Endothelial cell of umbilical vein (primary cell): Measurements from ENCODE around the gene SPPL2C. TPM values are rescaled to one million over a fixed set of nuclear protein-coding genes. Genes with fewer than 3 reads are reported as not detected.

ENCODE experiments used
- BruUV-seq: library from RNA; stranded (reverse); fragments of 400-500 nt; replicated peaks from 2 replicates; lab custom pipeline; 2021; lab: Mats Ljungman, UMichigan
- CTCF ChIA-PET: fragments of 300-600, 350-600 bp; sonication (Branson Sonifier 250); formaldehyde crosslinking; loops from one replicate; lab custom pipeline; 2021; ENCODE audit warnings: antibody characterized with exemption, inconsistent platforms; lab: Charles Lee
- POLR2A ChIA-PET: fragments of 300-600, 350-600 bp; sonication (Branson Sonifier 250); formaldehyde crosslinking; loops from one replicate; lab custom pipeline; 2021; ENCODE audit warnings: antibody characterized with exemption, inconsistent platforms; lab: Charles Lee
- DNase-seq: peaks from one replicate; pipeline ENCODE4 v3.0.0-alpha.2; 2011; ENCODE audit warnings: low read depth, low spot score
- FAIRE-seq: peaks from 2 replicates; lab custom pipeline; 2011; peaks lifted over from hg19 to GRCh38; lab: Jason Lieb, UNC
- H2AFZ ChIP-seq: 2 replicates; pipeline ENCODE4 v1.6.0; 2012; ENCODE audit warnings: low read depth, low read length, control low read depth, inconsistent platforms
- H3K27ac ChIP-seq: 2 replicates; pipeline ENCODE4 v1.5.1; 2011; ENCODE audit warnings: low read depth, mild to moderate bottlenecking, control low read depth, low read length, moderate library complexity; ENCODE audit not compliant: insufficient read depth
- H3K27me3 ChIP-seq, 2 experiments: 2 replicates each; pipeline versions ENCODE4 v1.6.0 to v1.6.1; 2011; ENCODE audit warnings: low read length in 2 of 2, mixed read lengths in 1 of 2; ENCODE audit not compliant: control insufficient read depth in 2 of 2, insufficient read depth in 2 of 2
- H3K36me3 ChIP-seq, 2 experiments: 2 replicates in 1 of 2; 3 replicates in 1 of 2; pipeline ENCODE4 v1.5.1; 2011; ENCODE audit warnings: low read length in 2 of 2, mild to moderate bottlenecking in 1 of 2, moderate library complexity in 1 of 2; ENCODE audit not compliant: control insufficient read depth in 2 of 2, insufficient read depth in 2 of 2; ENCODE audit errors: extremely low read depth in 1 of 2
- H3K4me1 ChIP-seq: 3 replicates; pipeline ENCODE4 v1.5.1; 2011; ENCODE audit warnings: mild to moderate bottlenecking, low read length; ENCODE audit not compliant: control insufficient read depth, insufficient read depth; ENCODE audit errors: extremely low read depth
- H3K4me2 ChIP-seq: 2 replicates; pipeline ENCODE4 v1.6.1; 2011; ENCODE audit warnings: low read length, control low read depth, mixed read lengths; ENCODE audit not compliant: insufficient read depth
- H3K4me3 ChIP-seq, 3 experiments: fragments of 200-600 bp in 1 of 3; sonication (generic), shearing (Covaris generic) in 1 of 3; replicated peaks in 1 of 3; 2 replicates each; pipeline ENCODE4 v1.5.1; 2011 to 2016; ENCODE audit warnings: control low read depth in 3 of 3, low read length in 3 of 3, mild to moderate bottlenecking in 2 of 3, inconsistent platforms in 1 of 3, low read depth in 1 of 3, moderate library complexity in 1 of 3; ENCODE audit not compliant: insufficient read depth in 1 of 3
- H3K79me2 ChIP-seq: 2 replicates; pipeline ENCODE4 v1.6.0; 2012; ENCODE audit warnings: low read length, inconsistent platforms; ENCODE audit not compliant: control insufficient read depth, insufficient read depth
- H3K9ac ChIP-seq: replicated peaks from 2 replicates; pipeline ENCODE3; 2011; ENCODE audit warnings: low read length, control low read depth; ENCODE audit not compliant: insufficient read depth; ENCODE audit errors: extremely low read depth
- H3K9me1 ChIP-seq: replicated peaks from 3 replicates; pipeline ENCODE4 v1.6.0; 2011; ENCODE audit warnings: mild to moderate bottlenecking, low read length; ENCODE audit not compliant: control insufficient read depth, insufficient read depth; ENCODE audit errors: extremely low read depth
- H3K9me3 ChIP-seq: replicated peaks from 2 replicates; pipeline ENCODE4 v1.5.1; 2012; ENCODE audit warnings: low read length, inconsistent platforms; ENCODE audit not compliant: control insufficient read depth, insufficient read depth
- H4K20me1 ChIP-seq: replicated peaks from 2 replicates; pipeline ENCODE3; 2011; ENCODE audit warnings: mild to moderate bottlenecking, low read length; ENCODE audit not compliant: control insufficient read depth, insufficient read depth; ENCODE audit errors: extremely low read depth
- EZH2 ChIP-seq: IDR thresholded peaks from 2 replicates; pipeline ENCODE4 v1.6.1; 2012; ENCODE audit warnings: borderline replicate concordance, low read depth, mild to moderate bottlenecking, moderate library complexity, low read length, inconsistent platforms; ENCODE audit not compliant: severe bottlenecking
- FOS ChIP-seq: IDR thresholded peaks from 2 replicates; pipeline ENCODE4 v1.6.1; 2011; ENCODE audit warnings: mild to moderate bottlenecking, low read length, moderate library complexity, borderline replicate concordance; ENCODE audit not compliant: insufficient read depth
- GATA2 ChIP-seq: IDR thresholded peaks from 2 replicates; pipeline ENCODE4 v1.7.0; 2011; ENCODE audit warnings: low read depth, mild to moderate bottlenecking, moderate library complexity, mixed read lengths, low read length; ENCODE audit not compliant: insufficient read length, insufficient read depth
- JUN ChIP-seq: IDR thresholded peaks from 2 replicates; pipeline ENCODE4 v1.6.1; 2011; ENCODE audit warnings: borderline replicate concordance, low read depth; ENCODE audit not compliant: insufficient read length, insufficient read depth
- MAX ChIP-seq: IDR thresholded peaks from 2 replicates; pipeline ENCODE4 v1.6.1; 2011; ENCODE audit not compliant: insufficient read depth, insufficient read length
- MYC ChIP-seq: IDR thresholded peaks from one replicate; pipeline ENCODE4 v1.6.1; 2011; ENCODE audit warnings: mild to moderate bottlenecking, low read depth, low read length
- POLR2A ChIP-seq: IDR thresholded peaks from 2 replicates; pipeline ENCODE4 v1.6.1; 2012; ENCODE audit warnings: low read depth, mild to moderate bottlenecking, control low read depth, low read length
- POLR2AphosphoS5 ChIP-seq: IDR thresholded peaks from 2 replicates; pipeline ENCODE4 v1.6.1; 2012; ENCODE audit warnings: low read depth, mild to moderate bottlenecking, control low read depth, low read length, moderate library complexity; ENCODE audit not compliant: insufficient read depth
- dilution Hi-C: fragments of 300-500 bp; cut with MboI; formaldehyde crosslinking; loops from one replicate; pipeline ENCODE4 v1.15.0; 2019; ENCODE audit warnings: low sequenced_read_pairs; ENCODE audit not compliant: extremely low pct_ligation_motif_present
- intact Hi-C: fragments of 100-400 bp; cut with micrococcal nuclease; formaldehyde crosslinking; loops from one replicate; pipeline ENCODE4 v1.10.0; 2022
- polyA plus RNA-seq, 4 experiments: library from polyadenylated mRNA; depleted of rRNA in 3 of 4; stranded (reverse) in 3 of 4; unstranded in 1 of 4; fragments of >200 nt; gene quantifications; 2 replicates each; pipeline versions ENCODE4 v1.2.1 to v1.2.3, GENCODE V29; 2011 to 2012; ENCODE audit warnings: missing spikeins in 1 of 4
- total RNA-seq: library from RNA; stranded (reverse); gene quantifications from 2 replicates; pipeline ENCODE4 v1.2.3, GENCODE V29; 2021
- TF ChIP-seq, protein P1 (sequence below), 2 donors: IDR thresholded peaks; 1 replicate in 1 of 2; 2 replicates in 1 of 2; pipeline ENCODE4 v1.5.1; 2011; ENCODE audit warnings: low read length in 2 of 2, mild to moderate bottlenecking in 2 of 2, moderate library complexity in 2 of 2, control low read depth in 1 of 2, inconsistent platforms in 1 of 2, low read depth in 1 of 2; ENCODE audit not compliant: insufficient read depth in 1 of 2; ENCODE audit errors: extremely low read depth in 1 of 2

The SPPL2C gene
- total and polyA plus RNA-seq, 2 donors (not counting 3 experiments of a cell fraction or from before 2014, with no cell fraction given), result not detected

- no peak for TF ChIP-seq POLR2AphosphoS5
- TF ChIP-seq GATA2, result no peak
- TF ChIP-seq EZH2, result no peak
- TF ChIP-seq, protein P1, sequence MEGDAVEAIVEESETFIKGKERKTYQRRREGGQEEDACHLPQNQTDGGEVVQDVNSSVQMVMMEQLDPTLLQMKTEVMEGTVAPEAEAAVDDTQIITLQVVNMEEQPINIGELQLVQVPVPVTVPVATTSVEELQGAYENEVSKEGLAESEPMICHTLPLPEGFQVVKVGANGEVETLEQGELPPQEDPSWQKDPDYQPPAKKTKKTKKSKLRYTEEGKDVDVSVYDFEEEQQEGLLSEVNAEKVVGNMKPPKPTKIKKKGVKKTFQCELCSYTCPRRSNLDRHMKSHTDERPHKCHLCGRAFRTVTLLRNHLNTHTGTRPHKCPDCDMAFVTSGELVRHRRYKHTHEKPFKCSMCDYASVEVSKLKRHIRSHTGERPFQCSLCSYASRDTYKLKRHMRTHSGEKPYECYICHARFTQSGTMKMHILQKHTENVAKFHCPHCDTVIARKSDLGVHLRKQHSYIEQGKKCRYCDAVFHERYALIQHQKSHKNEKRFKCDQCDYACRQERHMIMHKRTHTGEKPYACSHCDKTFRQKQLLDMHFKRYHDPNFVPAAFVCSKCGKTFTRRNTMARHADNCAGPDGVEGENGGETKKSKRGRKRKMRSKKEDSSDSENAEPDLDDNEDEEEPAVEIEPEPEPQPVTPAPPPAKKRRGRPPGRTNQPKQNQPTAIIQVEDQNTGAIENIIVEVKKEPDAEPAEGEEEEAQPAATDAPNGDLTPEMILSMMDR (IDR thresholded peaks at IDR 0.05; ENCODE audit: extremely low read depth in 1 of 2, insufficient read depth in 1 of 2, low read depth in 1 of 2, low read length in 2 of 2), result no peak
- no peak for TF ChIP-seq MAX
- no peak for TF ChIP-seq POLR2A
- no peak for TF ChIP-seq MYC
- TF ChIP-seq FOS, result no peak
- TF ChIP-seq JUN, result no peak
- Histone ChIP-seq H3K4me3 (no peak overlapping the region), H2AFZ (no peak overlapping the region), H3K27me3 (peaks cover 0 to 10% of the 10 kb centered on the region in 2 experiments), H3K27ac (no peak overlapping the region), H3K9me3 (no peaks in the 10 kb centered on the region), H3K4me2 (no peak overlapping the region), H3K79me2 (no peaks in the 10 kb centered on the region), H3K4me1 (no peaks in the 10 kb centered on the region), H4K20me1 (no peaks in the 10 kb centered on the region), H3K9ac (no peak overlapping the region), H3K36me3 (no peaks in the 10 kb centered on the region), H3K9me1 (no peaks in the 10 kb centered on the region)
- ChIA-PET POLR2A (no interaction called here), CTCF (interaction anchor here (0.9 to 1.2 kb wide), 2 partner anchors 9 to 19 kb away, joined by 3 read pairs; no protein-coding TSS in a partner anchor)
- no peak for DNase-seq
- intact Hi-C loops, result no loop called here
- FAIRE-seq, result no peak
- no TSS peak for BruUV-seq
- dilution Hi-C loops, result no loop called here
Observed at GRCh38 chr17:45801421-45801820, 43.3 kb upstream of the SPPL2C start.
